GM19193 (cell line): ENCODE results near the gene PCDH12.

ENCODE experiments used
- POLR2A ChIP-seq: IDR thresholded peaks from 4 replicates; pipeline ENCODE4 v1.6.1; 2011; ENCODE audit not compliant: insufficient read depth, insufficient read length; ENCODE audit errors: extremely low read depth

Gene PCDH12

GRCh38 chr5:141976176-141976575 is 18.2 kb upstream of the PCDH12 start:
- no peak for TF ChIP-seq POLR2A

GRCh38 chr5:141973871-141974595 is 16.0 kb upstream of the PCDH12 start:
- no peak for TF ChIP-seq POLR2A

DNA sequence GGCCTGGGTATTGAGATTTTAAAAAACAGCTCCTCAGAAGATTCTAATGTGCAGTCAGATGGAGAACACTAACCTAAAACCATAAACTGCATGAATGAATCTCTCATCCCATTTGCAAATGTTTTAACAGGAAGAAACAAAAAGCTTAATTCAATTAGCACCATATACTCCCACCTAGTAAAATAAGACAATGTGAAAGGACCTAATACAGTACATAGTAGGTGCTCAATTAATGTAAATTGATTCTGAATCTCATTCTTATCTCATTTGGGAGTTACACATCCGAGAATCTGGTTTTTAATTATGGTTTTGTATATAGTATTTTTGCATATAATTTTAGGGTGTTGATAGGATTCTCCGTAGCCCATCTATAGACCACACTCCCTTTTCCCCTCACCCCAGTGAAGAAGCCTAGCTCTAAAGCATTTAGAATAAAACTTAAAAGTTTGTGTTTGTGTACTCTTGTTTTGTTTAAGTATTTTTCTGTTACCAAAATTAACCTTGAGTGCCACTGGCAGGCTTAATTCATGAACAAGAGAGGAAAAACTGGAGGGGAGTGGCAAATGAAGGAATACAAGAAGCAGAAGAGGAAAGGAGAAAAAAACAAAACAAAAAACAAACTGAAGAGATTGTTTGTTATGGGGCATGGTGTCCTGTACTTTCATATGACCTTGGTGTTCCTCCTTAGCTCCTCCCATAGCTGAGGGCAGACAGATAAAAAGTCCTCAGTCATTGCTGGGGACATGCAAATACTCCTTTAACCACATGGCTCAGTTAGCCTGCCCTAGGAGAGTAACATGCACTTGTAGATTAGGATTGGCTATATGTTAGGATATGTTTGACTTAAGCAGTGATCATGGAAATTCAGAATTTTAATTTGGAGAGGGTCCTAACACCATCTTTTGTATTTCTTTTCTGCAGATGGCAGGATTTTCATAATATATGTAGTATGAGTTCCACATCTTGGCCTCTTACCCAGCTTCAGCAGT is 12.1 kb upstream of the PCDH12 start:
- TF ChIP-seq POLR2A: no peak

- peak; percentile 96 for TF ChIP-seq POLR2A
Measured at GRCh38 chr5:141968914-141969608, 11.1 kb upstream of the PCDH12 start, which contains the start of gene RNF14. Gene RNF14, plus strand, starts transcription at chr5:141969105. Its CDS starts 4,484 bp downstream, at chr5:141973589.

- no peak for TF ChIP-seq POLR2A
Measured at GRCh38 chr5:141966963-141967333, 8.9 kb upstream of the PCDH12 start.

DNA sequence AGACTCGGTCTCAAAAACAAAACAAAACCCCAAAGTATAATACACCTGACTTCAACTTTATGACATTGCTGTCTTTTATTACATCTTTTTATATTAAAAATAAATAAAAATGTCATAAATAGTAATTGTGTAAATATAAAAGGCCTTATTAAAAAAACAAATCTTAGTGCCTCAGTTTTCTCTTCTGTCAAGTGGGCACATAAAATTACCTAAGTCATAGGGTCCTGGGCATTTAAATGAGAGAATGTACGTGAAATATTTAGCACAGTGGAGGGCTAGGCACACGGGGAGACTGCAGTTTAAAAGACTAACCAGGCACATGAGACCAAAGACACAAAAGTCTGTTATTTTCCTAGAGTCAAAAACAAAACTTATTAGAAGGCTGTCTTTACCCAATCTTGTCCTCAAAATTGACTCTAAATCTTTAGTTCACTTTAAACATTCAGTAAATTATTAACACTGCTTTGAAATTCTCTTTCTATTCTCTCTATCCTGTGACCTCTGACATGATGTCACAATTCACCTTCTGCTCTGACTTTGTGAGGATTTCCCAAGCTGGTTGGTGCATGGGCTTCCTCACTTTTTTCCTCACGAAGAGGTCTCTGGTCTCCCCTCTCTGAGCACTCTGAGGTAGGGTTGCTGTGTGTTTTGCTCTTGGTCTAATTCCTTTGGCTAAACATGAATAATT is 8.4 kb upstream of the PCDH12 start:
- TF ChIP-seq POLR2A: no peak

- TF ChIP-seq POLR2A: no peak
Measured at GRCh38 chr5:141965071-141965470, 7.1 kb upstream of the PCDH12 start.

DNA sequence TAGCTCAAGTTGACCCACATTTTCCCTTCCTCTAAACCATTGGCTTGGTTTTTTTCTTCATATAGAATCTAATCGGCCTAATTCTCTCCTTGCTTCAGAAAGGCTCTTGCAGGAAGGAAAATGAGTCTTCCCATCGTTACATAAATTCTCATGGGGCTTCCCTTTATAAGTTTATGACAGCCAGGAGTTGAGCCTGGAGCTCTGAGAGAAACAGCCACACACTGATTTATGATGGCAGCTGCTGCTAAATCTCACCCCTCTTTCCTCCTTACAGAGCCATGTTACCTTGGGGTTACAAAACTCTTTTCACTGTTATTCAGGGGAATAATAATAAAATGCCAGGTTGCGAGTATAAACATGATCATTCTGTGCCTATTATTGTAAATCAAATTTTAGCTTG is 5.7 kb upstream of the PCDH12 start:
- TF ChIP-seq POLR2A: no peak

DNA sequence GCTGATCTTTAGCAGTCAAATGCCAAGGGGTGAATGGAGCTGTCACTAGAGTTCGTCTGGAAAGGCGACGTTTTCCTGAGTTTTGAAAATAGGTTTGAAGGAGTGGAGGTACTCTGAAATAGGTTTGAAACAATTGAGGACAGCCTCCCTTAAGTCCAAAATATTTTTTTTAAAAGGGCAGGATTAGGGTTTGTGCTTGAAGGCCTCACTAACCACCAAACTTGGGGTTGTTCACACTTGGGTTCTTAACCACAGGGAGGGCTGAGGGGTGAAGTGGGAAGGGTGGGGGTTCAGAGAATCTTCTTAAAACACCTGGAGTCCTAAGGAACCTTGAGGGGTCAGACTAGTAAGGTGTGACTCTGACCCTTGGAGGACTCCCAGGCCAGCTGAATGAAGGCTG is 3.5 kb upstream of the PCDH12 start:
- TF ChIP-seq POLR2A: no peak

GRCh38 chr5:141960449-141961323 is 2.7 kb upstream of the PCDH12 start:
- no peak for TF ChIP-seq POLR2A

DNA sequence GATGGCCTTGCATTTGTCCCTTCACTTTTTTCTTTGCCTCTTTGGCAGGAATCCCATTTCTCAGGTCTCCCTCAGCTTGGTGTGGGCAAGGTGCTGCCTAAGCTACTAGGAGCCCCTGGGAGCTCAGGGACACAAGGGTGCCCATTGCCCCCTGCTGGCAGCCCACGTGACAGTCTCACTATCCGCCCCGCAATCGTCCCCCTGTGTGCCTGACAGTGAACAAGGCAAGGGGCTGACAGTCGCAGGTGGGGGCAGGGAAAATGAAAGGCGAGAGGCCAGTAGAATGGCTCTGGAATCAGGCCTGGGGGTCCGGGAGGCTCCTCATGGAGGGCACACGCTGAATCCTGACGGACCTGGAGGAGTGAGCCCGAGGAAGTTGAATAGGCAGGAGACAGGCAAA is 2.0 kb upstream of the PCDH12 start:
- TF ChIP-seq POLR2A: no peak

DNA sequence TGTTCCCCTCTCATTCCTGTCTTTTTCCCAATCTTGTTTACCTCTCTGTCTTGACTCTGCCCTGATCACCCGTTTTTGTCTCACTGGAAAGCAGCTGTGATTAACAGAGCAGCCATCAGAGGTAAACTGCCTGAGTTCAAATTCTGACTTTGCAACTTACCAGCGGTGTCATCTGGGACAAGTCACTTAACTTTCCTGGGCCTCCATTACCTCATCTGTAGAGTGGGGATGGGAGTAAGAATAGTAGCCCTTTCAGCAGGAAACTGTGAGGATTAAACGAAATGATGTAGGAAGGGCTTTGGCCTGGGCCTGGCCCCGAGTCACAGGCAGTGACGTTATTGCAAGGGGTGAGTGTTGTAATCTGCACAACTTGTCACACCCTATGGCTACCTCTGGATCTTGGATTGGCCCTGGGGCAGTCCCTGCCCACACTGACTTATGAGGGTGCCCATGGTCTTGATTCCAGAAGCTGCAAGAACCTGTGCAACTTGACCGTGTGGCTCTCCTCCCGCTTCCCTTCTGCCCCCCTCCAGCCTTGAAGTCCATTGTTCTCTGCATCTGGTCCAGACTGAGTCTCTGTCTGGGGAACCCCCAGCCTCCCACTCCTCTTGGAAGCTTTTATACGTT is 657 bp upstream of the PCDH12 start:
- TF ChIP-seq POLR2A: no peak

- no peak for TF ChIP-seq POLR2A
Measured at GRCh38 chr5:141957367-141957996, 520 bp downstream of the PCDH12 start.
